ENCODE data around the gene PPFIA2.

GRCh38 chr12:81558031-81558430 is 201.1 kb downstream of the PPFIA2 start:
- TF ChIP-seq POLR2AphosphoS5 (IDR thresholded peaks at IDR 0.05) (no peak), POLR2A (IDR thresholded peaks at IDR 0.05) (no peak), CTCF (IDR thresholded peaks at IDR 0.05) (no peak), EP300 (IDR thresholded peaks at IDR 0.05) (no peak)

Measured in suprapubic skin (tissue), 4 donors.